ENCODE measurements around the gene EIF4A3.
A peak's percentile ranks its signal among the peaks of the same experiment; 100 is the strongest.
"Not testable (repeated sequence)": the region's sequence is repeated elsewhere in the genome, so short reads cannot be mapped to it uniquely, and the experiment has no call there.

EIF4A3 gene

GRCh38 chr17:80101011-80101945, 45.6 kb downstream of the EIF4A3 start, which contains the start of gene GAA:
Gene GAA, plus strand, starts transcription at chr17:80101581. Its CDS starts 3,006 bp downstream, at chr17:80104587.
- Mint-ChIP-seq H3K27me3 (peaks cover 31% of the 10 kb centered on the region), H3K4me1 (peaks cover 27% of the 10 kb centered on the region), H3K4me3 (peak within 1 kb of the TSS; percentile 91), H3K36me3 (no peaks in the 10 kb centered on the region), H3K9me3 (no peaks in the 10 kb centered on the region), H3K27ac (peak within 1 kb of the TSS; percentile 84)
- peak; percentile 90 for DNase-seq
- CTCF ChIA-PET: interaction anchor here (0.6 to 2.3 kb wide), 21 partner anchors 9 to 327 kb away, joined by 3 to 8 read pairs (median 4); partner anchors contain the start of gene RNF213

- Mint-ChIP-seq H3K27me3 (peaks cover 35% of the 10 kb centered on the region), H3K9me3 (no peaks in the 10 kb centered on the region), H3K4me3 (peak overlapping the region; percentile 22), H3K27ac (no peak overlapping the region), H3K4me1 (peaks cover 27% of the 10 kb centered on the region), H3K36me3 (no peaks in the 10 kb centered on the region)
- CTCF ChIA-PET: interaction anchor here (2.3 kb wide), 1 partner anchor 92 kb away, joined by 6 read pairs; no protein-coding TSS in a partner anchor
- no peak for DNase-seq
Observed at GRCh38 chr17:80100035-80100323, 46.9 kb downstream of the EIF4A3 start.

GRCh38 chr17:80099291-80100034, 47.5 kb downstream of the EIF4A3 start:
- H3K4me1 Mint-ChIP-seq: peaks cover 27% of the 10 kb centered on the region
- CTCF ChIA-PET: no interaction called here
- peaks cover 39% of the 10 kb centered on the region for H3K27me3 Mint-ChIP-seq
- DNase-seq: no peak
- no peaks in the 10 kb centered on the region for H3K9me3 Mint-ChIP-seq
- H3K4me3 Mint-ChIP-seq: no peak overlapping the region
- H3K27ac Mint-ChIP-seq: no peak overlapping the region
- no peaks in the 10 kb centered on the region for H3K36me3 Mint-ChIP-seq

DNA sequence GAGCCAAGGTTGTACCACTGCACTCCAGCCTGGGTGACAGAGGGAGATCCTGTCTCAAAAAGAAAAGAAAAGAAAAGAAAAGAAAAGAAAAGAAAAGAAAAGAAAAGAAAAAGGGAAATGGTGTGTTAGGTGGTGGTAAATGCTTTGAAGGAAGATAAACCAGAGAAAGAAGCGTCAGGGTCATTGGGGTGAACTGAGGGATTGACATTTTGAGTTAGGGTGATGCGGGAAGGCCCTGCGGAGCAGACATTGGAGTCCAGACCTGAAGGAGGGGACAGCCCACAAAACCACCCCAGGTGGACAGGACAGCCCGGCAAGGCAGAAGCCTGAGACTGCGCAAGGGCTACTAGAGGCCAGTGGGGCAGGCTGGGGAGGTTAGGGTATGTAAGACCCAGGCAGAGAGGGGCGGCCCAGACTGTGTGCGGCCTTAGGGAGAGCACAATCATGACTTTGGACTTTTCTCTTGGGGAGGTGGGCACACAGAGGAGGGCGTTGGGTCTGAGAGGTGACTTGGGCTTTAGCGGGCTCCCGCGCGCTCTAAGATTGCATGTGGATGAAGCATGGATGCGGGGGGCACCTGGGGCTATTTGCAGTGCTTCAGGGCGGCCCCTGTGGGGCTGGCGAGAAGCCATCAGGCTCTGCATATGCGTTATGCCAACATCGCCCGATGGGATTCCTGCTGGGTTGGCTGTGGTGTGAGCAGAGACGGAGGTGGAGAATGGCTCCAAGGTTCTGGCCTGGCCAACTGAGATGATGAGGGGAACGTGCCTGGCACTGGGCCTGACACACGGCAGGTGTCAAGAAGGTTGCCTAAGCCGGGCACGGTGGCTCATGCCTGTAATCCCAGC, 48.9 kb downstream of the EIF4A3 start:
- no peak for DNase-seq
- Mint-ChIP-seq H3K27ac (no peak overlapping the region), H3K9me3 (no peaks in the 10 kb centered on the region), H3K27me3 (peaks cover 43% of the 10 kb centered on the region), H3K36me3 (no peaks in the 10 kb centered on the region), H3K4me3 (no peak overlapping the region), H3K4me1 (peaks cover 27% of the 10 kb centered on the region)
- CTCF ChIA-PET: no interaction called here

DNA sequence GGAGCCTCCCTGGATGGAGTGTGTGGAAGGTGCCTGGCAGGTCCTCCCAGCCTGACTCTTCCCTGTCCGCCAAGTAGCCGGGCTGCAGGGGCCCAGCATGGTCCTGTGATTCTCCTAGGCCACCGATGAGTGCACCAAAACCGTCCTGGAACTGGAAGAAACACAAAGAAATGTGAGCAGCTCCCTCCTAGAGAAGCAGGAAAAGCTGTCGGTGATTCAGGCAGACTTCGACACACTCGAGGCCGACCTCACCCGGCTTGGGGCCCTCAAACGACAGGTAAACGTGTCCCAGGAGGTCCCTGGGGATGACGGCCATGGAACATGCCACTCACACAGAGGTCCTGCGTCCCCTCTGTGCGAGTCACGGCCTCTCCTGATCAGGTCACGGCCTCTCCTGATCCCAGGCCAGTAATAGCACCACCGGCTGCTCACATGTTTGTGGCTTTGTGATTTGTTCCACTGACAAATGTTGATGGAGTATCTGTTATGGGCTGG, 49.8 kb downstream of the EIF4A3 start:
- no peak for DNase-seq
- no peaks in the 10 kb centered on the region for H3K9me3 Mint-ChIP-seq
- H3K27me3 Mint-ChIP-seq: peaks cover 47% of the 10 kb centered on the region
- H3K4me3 Mint-ChIP-seq: no peak overlapping the region
- H3K27ac Mint-ChIP-seq: no peak overlapping the region
- H3K4me1 Mint-ChIP-seq: peaks cover 20% of the 10 kb centered on the region
- CTCF ChIA-PET: no interaction called here
- H3K36me3 Mint-ChIP-seq: no peaks in the 10 kb centered on the region

GRCh38 chr17:80096561-80097021, 50.3 kb downstream of the EIF4A3 start:
- DNase-seq: no peak
- Mint-ChIP-seq H3K27me3 (peaks cover 45% of the 10 kb centered on the region), H3K36me3 (no peaks in the 10 kb centered on the region), H3K9me3 (no peaks in the 10 kb centered on the region), H3K4me1 (peaks cover 15% of the 10 kb centered on the region), H3K27ac (no peak overlapping the region), H3K4me3 (no peak overlapping the region)
- CTCF ChIA-PET: no interaction called here

- H3K27me3 Mint-ChIP-seq: peaks cover 45% of the 10 kb centered on the region
- peaks cover 15% of the 10 kb centered on the region for H3K4me1 Mint-ChIP-seq
- CTCF ChIA-PET: interaction anchor here (1.1 kb wide), 1 partner anchor 13 kb away, joined by 5 read pairs; no protein-coding TSS in a partner anchor
- H3K27ac Mint-ChIP-seq: no peak overlapping the region
- DNase-seq: no peak
- H3K36me3 Mint-ChIP-seq: no peaks in the 10 kb centered on the region
- no peak overlapping the region for H3K4me3 Mint-ChIP-seq
- H3K9me3 Mint-ChIP-seq: no peaks in the 10 kb centered on the region
Observed at GRCh38 chr17:80095844-80096475, 51.0 kb downstream of the EIF4A3 start.

DNA sequence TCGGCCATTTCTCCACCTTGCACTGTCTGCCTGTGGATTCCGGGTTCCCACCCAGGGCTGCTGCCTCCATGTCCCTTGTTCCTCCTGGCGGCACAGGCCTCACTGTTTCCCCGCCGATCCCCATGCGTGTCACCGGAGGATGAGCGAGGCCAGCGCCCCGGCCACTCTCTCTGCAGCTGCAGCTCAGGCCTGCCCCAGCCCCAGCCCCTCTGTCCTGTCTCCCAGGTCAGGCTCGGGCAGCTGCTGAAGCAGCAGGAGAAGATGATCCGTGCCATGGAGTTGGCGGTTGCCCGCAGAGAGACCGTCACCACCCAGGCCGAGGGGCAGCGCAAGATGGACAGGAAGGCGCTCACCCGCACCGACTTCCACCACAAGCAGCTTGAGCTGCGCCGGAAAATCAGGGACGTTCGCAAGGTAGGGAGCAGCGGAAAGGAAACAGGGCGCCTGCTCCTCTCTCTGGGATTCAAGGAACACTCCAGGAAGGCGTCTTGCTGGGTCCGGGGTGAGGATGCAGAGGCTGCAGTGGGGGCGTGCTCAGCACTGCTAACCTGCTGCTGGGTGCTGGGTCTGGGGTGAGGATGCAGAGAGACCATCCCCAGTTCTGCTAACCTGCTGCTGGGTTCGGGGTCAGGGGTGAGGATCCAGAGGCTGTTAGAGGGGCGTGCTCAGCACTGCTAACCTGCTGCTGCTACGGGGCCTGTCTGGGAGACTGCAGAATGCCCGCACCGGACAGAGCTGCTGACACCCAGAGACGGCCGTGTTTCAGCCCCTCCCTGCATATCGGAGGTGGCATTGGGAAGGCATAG, 51.7 kb downstream of the EIF4A3 start:
- H3K4me3 Mint-ChIP-seq: no peak overlapping the region
- H3K4me1 Mint-ChIP-seq: peaks cover 8% of the 10 kb centered on the region
- DNase-seq: no peak
- H3K27me3 Mint-ChIP-seq: peaks cover 41% of the 10 kb centered on the region
- CTCF ChIA-PET: interaction anchor here (1.1 kb wide), 1 partner anchor 12 kb away, joined by 5 read pairs; no protein-coding TSS in a partner anchor
- no peak overlapping the region for H3K27ac Mint-ChIP-seq
- H3K9me3 Mint-ChIP-seq: no peaks in the 10 kb centered on the region
- no peaks in the 10 kb centered on the region for H3K36me3 Mint-ChIP-seq

DNA sequence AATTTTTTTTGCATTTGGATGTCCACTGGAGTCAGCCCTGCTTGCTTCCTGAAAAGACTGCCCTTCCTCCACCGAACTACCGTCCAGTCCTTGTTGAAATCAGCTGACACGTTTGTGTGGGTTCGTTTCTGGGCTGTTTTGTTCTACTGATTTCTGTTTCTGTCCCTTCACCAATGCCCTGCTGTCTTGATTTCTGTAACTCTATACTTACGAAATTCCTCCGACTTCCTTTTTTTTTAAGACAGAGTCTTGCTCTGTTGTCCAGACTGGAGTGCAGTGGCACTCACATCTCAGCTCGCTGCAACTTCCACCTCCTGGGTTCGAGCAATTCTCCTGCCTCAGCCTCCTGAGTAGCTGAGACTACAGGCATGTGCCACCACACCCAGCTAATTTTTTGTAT, 54.0 kb downstream of the EIF4A3 start:
- Mint-ChIP-seq H3K4me3 (no peak overlapping the region), H3K27me3 (peaks cover 37% of the 10 kb centered on the region), H3K27ac (no peak overlapping the region), H3K36me3 (no peaks in the 10 kb centered on the region), H3K9me3 (no peaks in the 10 kb centered on the region), H3K4me1 (no peaks in the 10 kb centered on the region)
- CTCF ChIA-PET: interaction anchor here (1.8 to 2.0 kb wide), 2 partner anchors 8 to 10 kb away, joined by 5 to 8 read pairs; partner anchors contain the start of gene GAA
- no peak for DNase-seq

DNA sequence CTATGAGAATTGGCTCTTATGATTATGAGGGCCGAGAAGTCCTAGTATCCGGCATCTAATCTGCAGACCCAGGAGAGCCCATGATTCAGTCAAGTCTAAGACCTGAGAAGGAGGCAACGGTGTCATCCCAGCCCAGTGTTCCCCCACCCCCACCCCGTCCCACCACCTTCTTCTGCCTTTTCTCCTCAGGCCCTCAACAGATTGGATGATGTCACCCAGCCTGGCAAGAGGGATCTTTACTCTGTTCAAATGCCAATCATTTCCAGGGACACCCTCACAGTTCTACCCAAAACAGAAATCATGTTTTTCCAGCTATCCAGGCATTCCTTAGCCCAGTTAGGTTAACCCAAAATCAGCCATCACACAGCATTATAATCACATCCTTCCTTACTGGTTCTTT, 55.6 kb downstream of the EIF4A3 start:
- Mint-ChIP-seq H3K4me1 (no peaks in the 10 kb centered on the region), H3K4me3 (no peak overlapping the region), H3K27ac (no peak overlapping the region), H3K36me3 (no peaks in the 10 kb centered on the region), H3K9me3 (no peaks in the 10 kb centered on the region), H3K27me3 (peaks cover 45% of the 10 kb centered on the region)
- DNase-seq: no peak
- CTCF ChIA-PET: interaction anchor here (0.6 to 2.0 kb wide), 3 partner anchors 9 to 353 kb away, joined by 3 to 8 read pairs (median 5); partner anchors contain the start of gene GAA

- H3K9me3 Mint-ChIP-seq, CTCF ChIA-PET, DNase-seq, H3K4me3 Mint-ChIP-seq, H3K27ac Mint-ChIP-seq, H3K36me3 Mint-ChIP-seq, H3K4me1 Mint-ChIP-seq: not testable (repeated sequence)
- H3K27me3 Mint-ChIP-seq: peaks cover 41% of the 10 kb centered on the region
Observed at GRCh38 chr17:80090164-80090563, 56.8 kb downstream of the EIF4A3 start.

- H3K4me3 Mint-ChIP-seq: no peak overlapping the region
- H3K27me3 Mint-ChIP-seq: peaks cover 43% of the 10 kb centered on the region
- no peaks in the 10 kb centered on the region for H3K4me1 Mint-ChIP-seq
- no peaks in the 10 kb centered on the region for H3K36me3 Mint-ChIP-seq
- no peak overlapping the region for H3K27ac Mint-ChIP-seq
- CTCF ChIA-PET: no interaction called here
- no peaks in the 10 kb centered on the region for H3K9me3 Mint-ChIP-seq
- DNase-seq: no peak
Observed at GRCh38 chr17:80089762-80090161, 57.2 kb downstream of the EIF4A3 start.
